Astrocyte of the hippocampus (primary cell): Measurements from ENCODE around the gene TBCK.

Source experiments
- DNase-seq: peaks from one replicate; pipeline ENCODE4 v3.0.0; 2011; ENCODE audit warnings: low read depth, low spot score

The TBCK gene

GRCh38 chr4:106315968-106316772 lies at the start of gene TBCK, which contains the start of gene AIMP1:
TBCK (minus strand) TSS chr4:106316209; CDS start chr4:106308960, 7,249 bp downstream.
AIMP1 (plus strand) TSS chr4:106316550; CDS start chr4:106325010, 8,460 bp downstream.
- DNase-seq: peak; percentile 95

- peak; percentile 80 for DNase-seq
These were observed 49.6 kb upstream of the TBCK start for GRCh38 chr4:106365613-106366012.

- DNase-seq: no peak
These were observed 48.3 kb upstream of the TBCK start for GRCh38 chr4:106364282-106364681.

- DNase-seq: no peak
These were observed 46.2 kb upstream of the TBCK start for GRCh38 chr4:106362086-106362825.

GRCh38 chr4:106358899-106359298 lies 42.9 kb upstream of the TBCK start:
- DNase-seq: peak; percentile 19

GRCh38 chr4:106355193-106355592 lies 39.2 kb upstream of the TBCK start:
- DNase-seq: no peak

- DNase-seq: no peak
These were observed 37.8 kb upstream of the TBCK start for GRCh38 chr4:106353786-106354185.

GRCh38 chr4:106351016-106351415 lies 35.0 kb upstream of the TBCK start:
- DNase-seq: no peak

GRCh38 chr4:106347167-106347566 lies 31.2 kb upstream of the TBCK start:
- no peak for DNase-seq

GRCh38 chr4:106344647-106344970 lies 28.6 kb upstream of the TBCK start:
- DNase-seq: peak; percentile 51

- no peak for DNase-seq
These were observed 28.0 kb upstream of the TBCK start for GRCh38 chr4:106343865-106344646.

- no peak for DNase-seq
These were observed 24.8 kb upstream of the TBCK start for GRCh38 chr4:106340774-106341173.

- DNase-seq: no peak
These were observed 23.4 kb upstream of the TBCK start for GRCh38 chr4:106339431-106339830.

- no peak for DNase-seq
These were observed 22.7 kb upstream of the TBCK start for GRCh38 chr4:106338671-106339070.

- DNase-seq: no peak
These were observed 21.9 kb upstream of the TBCK start for GRCh38 chr4:106337916-106338315.

GRCh38 chr4:106336618-106337017 lies 20.6 kb upstream of the TBCK start:
- no peak for DNase-seq

- no peak for DNase-seq
These were observed 18.9 kb upstream of the TBCK start for GRCh38 chr4:106334741-106335470.

GRCh38 chr4:106333186-106333585 lies 17.2 kb upstream of the TBCK start:
- DNase-seq: no peak

- peak; percentile 60 for DNase-seq
These were observed 13.1 kb upstream of the TBCK start for GRCh38 chr4:106329041-106329618.

- DNase-seq: no peak
These were observed 9.8 kb upstream of the TBCK start for GRCh38 chr4:106325800-106326199.

GRCh38 chr4:106323119-106323518 lies 7.1 kb upstream of the TBCK start:
- no peak for DNase-seq
